GM12891 (cell line): ENCODE data around the gene AGRP.

Experiments
- POLR2A ChIP-seq: IDR thresholded peaks from 2 replicates; pipeline ENCODE4 v1.6.1; 2011; ENCODE audit warnings: low read depth, low read length, control low read depth
- POLR2AphosphoS5 ChIP-seq: IDR thresholded peaks from 2 replicates; pipeline ENCODE4 v1.6.1; 2011; ENCODE audit warnings: low read depth, low read length, control low read depth
- POU2F2 ChIP-seq: IDR thresholded peaks from 2 replicates; pipeline ENCODE4 v1.6.1; 2011; ENCODE audit warnings: low read depth, mild to moderate bottlenecking, control low read depth, low read length, moderate library complexity
- SPI1 ChIP-seq: IDR thresholded peaks from 2 replicates; pipeline ENCODE4 v1.6.1; 2011; ENCODE audit warnings: low read depth, low read length, control low read depth
- TAF1 ChIP-seq: IDR thresholded peaks from 2 replicates; pipeline ENCODE4 v1.6.1; 2011; ENCODE audit warnings: low read depth, low read length, control low read depth

- no peak for TF ChIP-seq POLR2AphosphoS5
- TF ChIP-seq SPI1 = no peak
- no peak for TF ChIP-seq POLR2A
- TF ChIP-seq TAF1 = no peak
- TF ChIP-seq POU2F2 = no peak
Measured at GRCh38 chr16:67471758-67472384, 11.5 kb downstream of the AGRP start.
